GM12873 (cell line): ENCODE measurements around the gene UBR4.

Source experiments
- TF ChIP-seq, protein P1 (sequence below): IDR thresholded peaks from 2 replicates; pipeline ENCODE4 v1.5.1; 2012; ENCODE audit warnings: low read depth, mild to moderate bottlenecking, moderate library complexity, low read length, control low read depth; ENCODE audit not compliant: insufficient read depth; ENCODE audit errors: missing control alignments

UBR4 gene

DNA sequence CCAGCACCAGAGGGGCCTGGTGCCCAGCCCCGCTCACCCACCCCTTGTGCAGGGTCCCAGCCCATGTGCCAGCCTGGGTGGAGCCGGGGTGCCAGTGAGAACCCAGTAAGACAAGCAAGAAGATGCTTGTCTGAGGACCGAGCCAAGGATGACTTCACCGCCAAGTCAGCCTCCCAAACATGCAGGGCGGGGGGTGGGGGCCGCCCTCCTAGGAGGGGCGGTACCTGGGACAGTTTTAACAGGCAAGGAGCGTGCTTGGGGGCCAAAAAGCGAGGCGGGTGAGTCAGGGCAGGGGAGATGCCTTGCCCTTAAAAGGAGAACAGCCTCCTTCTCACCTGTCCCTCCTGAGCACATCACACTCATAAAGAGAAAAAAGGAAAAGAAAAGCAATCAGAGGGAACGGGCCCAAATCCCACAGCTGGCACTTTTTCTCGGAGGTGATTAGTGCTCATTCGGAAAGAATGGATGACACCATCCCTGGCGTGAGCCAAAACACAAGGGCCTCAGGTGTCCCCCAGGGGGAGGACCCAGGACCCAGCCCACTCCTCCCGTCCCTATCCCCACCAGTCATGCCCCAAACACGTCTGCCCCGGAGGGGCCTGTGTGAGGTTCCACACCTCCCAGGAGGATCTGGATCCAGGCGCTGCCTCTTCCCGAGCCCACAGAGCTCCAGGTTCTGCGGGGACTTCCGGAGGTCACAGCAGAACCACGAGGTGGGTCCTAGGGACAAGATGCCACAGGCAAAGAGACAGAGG lies 176.0 kb downstream of the UBR4 start:
- TF ChIP-seq, protein P1, sequence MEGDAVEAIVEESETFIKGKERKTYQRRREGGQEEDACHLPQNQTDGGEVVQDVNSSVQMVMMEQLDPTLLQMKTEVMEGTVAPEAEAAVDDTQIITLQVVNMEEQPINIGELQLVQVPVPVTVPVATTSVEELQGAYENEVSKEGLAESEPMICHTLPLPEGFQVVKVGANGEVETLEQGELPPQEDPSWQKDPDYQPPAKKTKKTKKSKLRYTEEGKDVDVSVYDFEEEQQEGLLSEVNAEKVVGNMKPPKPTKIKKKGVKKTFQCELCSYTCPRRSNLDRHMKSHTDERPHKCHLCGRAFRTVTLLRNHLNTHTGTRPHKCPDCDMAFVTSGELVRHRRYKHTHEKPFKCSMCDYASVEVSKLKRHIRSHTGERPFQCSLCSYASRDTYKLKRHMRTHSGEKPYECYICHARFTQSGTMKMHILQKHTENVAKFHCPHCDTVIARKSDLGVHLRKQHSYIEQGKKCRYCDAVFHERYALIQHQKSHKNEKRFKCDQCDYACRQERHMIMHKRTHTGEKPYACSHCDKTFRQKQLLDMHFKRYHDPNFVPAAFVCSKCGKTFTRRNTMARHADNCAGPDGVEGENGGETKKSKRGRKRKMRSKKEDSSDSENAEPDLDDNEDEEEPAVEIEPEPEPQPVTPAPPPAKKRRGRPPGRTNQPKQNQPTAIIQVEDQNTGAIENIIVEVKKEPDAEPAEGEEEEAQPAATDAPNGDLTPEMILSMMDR = no peak

- TF ChIP-seq, protein P1 = no peak
Observed at GRCh38 chr1:19033515-19033839, 176.6 kb downstream of the UBR4 start.

GRCh38 chr1:19032701-19033514 lies 177.2 kb downstream of the UBR4 start:
- TF ChIP-seq, protein P1 = no peak

DNA sequence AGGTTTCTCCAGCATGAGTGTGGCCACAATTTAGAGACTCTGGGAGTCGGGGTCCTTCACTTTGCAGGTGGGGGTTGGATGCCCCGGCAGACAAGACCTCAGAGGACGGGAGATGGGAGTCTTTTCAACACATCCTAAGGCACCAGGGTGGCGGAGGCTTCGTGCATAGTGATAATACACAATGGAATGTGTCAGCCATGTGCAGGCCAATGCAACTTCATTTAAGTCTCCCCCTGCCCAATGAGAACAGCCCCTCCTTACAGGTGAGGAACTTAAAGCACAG lies 177.7 kb downstream of the UBR4 start:
- TF ChIP-seq, protein P1 = no peak

DNA sequence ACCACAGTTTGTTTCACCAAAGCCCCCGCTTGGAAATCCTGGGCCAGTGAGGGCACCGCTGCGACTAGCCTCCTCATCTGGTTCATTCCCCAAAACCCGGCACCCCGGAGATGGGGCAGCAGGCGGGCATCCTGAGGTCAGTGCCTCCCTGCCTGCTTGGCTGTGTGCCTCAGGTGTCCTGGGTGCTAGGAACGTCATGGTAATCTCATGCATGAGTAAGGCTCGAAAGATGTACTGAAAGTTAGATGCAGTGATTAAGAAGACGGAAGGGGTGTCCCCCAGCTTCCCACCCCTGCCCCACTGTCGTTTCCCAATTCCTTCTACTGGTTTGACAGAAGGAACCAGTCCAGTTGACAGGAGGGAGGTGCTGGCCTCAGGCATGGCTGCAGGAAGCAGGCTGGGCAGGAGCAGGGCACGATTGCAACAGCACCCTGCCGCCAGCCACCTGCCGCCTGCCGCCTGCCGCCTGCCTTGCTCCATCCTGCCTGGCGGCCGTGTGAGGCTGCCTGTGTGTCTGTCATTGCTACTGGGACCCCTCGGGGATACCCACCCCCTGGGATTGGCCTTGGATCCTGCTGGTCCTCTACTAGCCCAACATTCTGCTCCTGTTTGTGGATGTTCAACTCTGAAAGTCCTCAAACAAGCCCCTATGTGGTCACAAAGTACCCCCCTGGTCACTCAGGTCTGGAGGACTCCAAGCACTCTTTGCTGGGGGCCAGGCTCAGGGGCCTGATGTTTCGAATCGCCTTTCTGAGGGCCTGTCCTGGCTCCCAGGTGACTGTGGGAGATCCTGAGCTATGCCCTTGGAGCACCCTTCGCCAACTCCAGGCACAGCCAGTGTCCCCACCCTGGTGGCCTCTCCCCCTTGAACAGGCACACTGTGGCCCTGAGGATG lies 180.6 kb downstream of the UBR4 start:
- TF ChIP-seq, protein P1 = no peak

GRCh38 chr1:19028546-19029129 lies 181.4 kb downstream of the UBR4 start:
- TF ChIP-seq, protein P1 = no peak
